Natural killer cell (primary cell): ENCODE results near the gene ARPIN. TPM values are rescaled to one million over a fixed set of nuclear protein-coding genes. Genes with fewer than 3 reads are reported as not detected.

Experiments
- ATAC-seq, 3 donors: fragments of 150-1000 bp in 2 of 3; fragments of 200-7000 bp in 1 of 3; cut with Tn5 transposase; 1 replicate in 1 of 3; 2 replicates in 2 of 3; pipeline ENCODE4 v1.10.0; 2021; ENCODE audit warnings: mild to moderate bottlenecking in 2 of 3, moderate library complexity in 2 of 3
- DNase-seq, 2 donors: peaks; one replicate each; pipeline versions ENCODE4 v3.0.0 to v3.0.0-alpha.2; 2013 to 2021; ENCODE audit warnings: mixed read lengths in 1 of 2
- H3K27ac ChIP-seq: one replicate; pipeline ENCODE4 v1.5.1; 2013; ENCODE audit warnings: mild to moderate bottlenecking, low read length
- H3K27me3 ChIP-seq: one replicate; pipeline ENCODE4 v1.6.1; 2013; ENCODE audit warnings: low read length; ENCODE audit not compliant: control insufficient read depth, insufficient read depth
- H3K36me3 ChIP-seq: one replicate; pipeline ENCODE4 v1.6.1; 2013; ENCODE audit warnings: low read length; ENCODE audit not compliant: control insufficient read depth, insufficient read depth
- H3K4me1 ChIP-seq: one replicate; pipeline ENCODE4 v1.6.1; 2013; ENCODE audit warnings: low read length; ENCODE audit not compliant: control insufficient read depth, insufficient read depth
- H3K4me3 ChIP-seq: one replicate; pipeline ENCODE4 v1.5.1; 2013; ENCODE audit warnings: low read length
- H3K9me3 ChIP-seq: one replicate; pipeline ENCODE4 v1.6.1; 2013; ENCODE audit warnings: low read length; ENCODE audit not compliant: control insufficient read depth, insufficient read depth
- H3K27ac Mint-ChIP-seq, 2 donors: one replicate each; pipeline ENCODE4 v1.8.0; 2022; ENCODE audit warnings: mild to moderate bottlenecking in 2 of 2, mixed read lengths in 2 of 2, moderate library complexity in 1 of 2
- H3K27me3 Mint-ChIP-seq, 2 donors: one replicate each; pipeline ENCODE4 v1.8.0; 2022; ENCODE audit warnings: low read depth in 2 of 2, mixed read lengths in 2 of 2
- H3K36me3 Mint-ChIP-seq: one replicate; pipeline ENCODE4 v1.8.0; 2022; ENCODE audit warnings: mixed read lengths
- H3K4me1 Mint-ChIP-seq, 2 donors: one replicate each; pipeline ENCODE4 v1.8.0; 2022; ENCODE audit warnings: mixed read lengths in 2 of 2
- H3K4me3 Mint-ChIP-seq: one replicate; pipeline ENCODE4 v1.8.0; 2022; ENCODE audit warnings: mild to moderate bottlenecking, moderate library complexity, mixed read lengths
- H3K9me3 Mint-ChIP-seq, 2 donors: one replicate each; pipeline ENCODE4 v1.8.0; 2022; ENCODE audit warnings: mixed read lengths in 2 of 2
- WGBS: methylation state at CpG from one replicate; pipeline ENCODE4 v1.1.7; 2013; ENCODE audit warnings: missing lambda C conversion rate; ENCODE audit not compliant: insufficient coverage; 5-methylcytosine and 5-hydroxymethylcytosine counted together
- intact Hi-C: fragments of 100-400 bp; cut with micrococcal nuclease; formaldehyde crosslinking; loops from one replicate; pipeline ENCODE4 v1.14.2; 2022
- total RNA-seq, 4 donors: library from RNA; stranded (reverse); fragments of 120-200 nt in 1 of 4; gene quantifications; one replicate each; pipeline versions ENCODE4 v1.2.3 to v1.2.4, GENCODE V29; 2013 to 2022
- TF ChIP-seq, protein P1 (sequence below): fragments of 200-600 bp; IDR thresholded peaks from one replicate; pipeline ENCODE4 v1.8.0; 2022; ENCODE audit warnings: antibody characterized with exemption

The ARPIN gene
- total RNA-seq, 3 donors from 2014 or later (not counting 1 experiment from before 2014, with no cell fraction given): 0.23 to 5.5 (median 0.38) TPM

DNA sequence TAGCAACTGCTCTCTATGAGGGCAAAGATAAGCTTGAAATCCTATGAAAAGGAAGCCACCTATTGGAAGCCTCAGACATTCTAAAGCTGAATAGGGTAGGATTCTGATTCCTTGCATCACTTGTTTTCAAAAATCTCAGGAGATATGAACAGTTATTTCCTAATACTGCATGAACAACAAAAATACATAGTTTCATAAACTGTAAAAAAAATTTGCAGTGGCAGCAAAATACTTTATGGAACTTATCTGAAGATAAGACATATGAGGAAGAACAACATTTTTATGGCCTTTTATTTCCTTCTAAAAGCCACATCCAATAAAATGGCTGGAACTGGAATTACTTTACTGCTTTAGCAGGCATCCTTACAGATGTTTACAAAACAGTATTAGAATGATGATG lies 48.8 kb downstream of the ARPIN start:
- no peaks in the 10 kb centered on the region for H3K27me3 ChIP-seq
- peaks cover 0 to 5% of the 10 kb centered on the region in 2 donors for H3K4me1 Mint-ChIP-seq
- intact Hi-C loops: no loop called here

DNA sequence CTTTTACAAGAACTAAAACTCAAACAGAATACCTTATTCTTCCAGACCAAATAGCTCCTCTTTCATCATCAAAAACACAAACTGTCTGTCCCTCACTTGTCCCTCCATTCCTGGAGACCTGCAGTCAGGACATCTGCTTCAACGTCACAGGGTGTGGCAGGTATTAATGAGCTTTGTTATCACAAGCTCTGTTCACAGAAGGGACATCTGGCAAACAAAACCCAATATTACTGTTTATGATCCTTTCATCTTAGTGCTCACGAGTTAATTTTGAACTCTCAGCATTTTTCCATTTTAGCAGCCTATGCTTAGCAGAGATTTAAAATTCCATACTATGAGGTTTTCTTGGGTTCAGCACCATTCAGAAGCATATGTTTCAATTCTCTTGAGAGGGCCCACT lies 51.9 kb downstream of the ARPIN start:
- TF ChIP-seq, protein P1, sequence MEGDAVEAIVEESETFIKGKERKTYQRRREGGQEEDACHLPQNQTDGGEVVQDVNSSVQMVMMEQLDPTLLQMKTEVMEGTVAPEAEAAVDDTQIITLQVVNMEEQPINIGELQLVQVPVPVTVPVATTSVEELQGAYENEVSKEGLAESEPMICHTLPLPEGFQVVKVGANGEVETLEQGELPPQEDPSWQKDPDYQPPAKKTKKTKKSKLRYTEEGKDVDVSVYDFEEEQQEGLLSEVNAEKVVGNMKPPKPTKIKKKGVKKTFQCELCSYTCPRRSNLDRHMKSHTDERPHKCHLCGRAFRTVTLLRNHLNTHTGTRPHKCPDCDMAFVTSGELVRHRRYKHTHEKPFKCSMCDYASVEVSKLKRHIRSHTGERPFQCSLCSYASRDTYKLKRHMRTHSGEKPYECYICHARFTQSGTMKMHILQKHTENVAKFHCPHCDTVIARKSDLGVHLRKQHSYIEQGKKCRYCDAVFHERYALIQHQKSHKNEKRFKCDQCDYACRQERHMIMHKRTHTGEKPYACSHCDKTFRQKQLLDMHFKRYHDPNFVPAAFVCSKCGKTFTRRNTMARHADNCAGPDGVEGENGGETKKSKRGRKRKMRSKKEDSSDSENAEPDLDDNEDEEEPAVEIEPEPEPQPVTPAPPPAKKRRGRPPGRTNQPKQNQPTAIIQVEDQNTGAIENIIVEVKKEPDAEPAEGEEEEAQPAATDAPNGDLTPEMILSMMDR: no peak
- Histone ChIP-seq H3K27me3 (no peaks in the 10 kb centered on the region), H3K36me3 (peaks cover 16% of the 10 kb centered on the region), H3K4me3 (no peak overlapping the region), H3K4me1 (no peaks in the 10 kb centered on the region), H3K9me3 (no peaks in the 10 kb centered on the region), H3K27ac (no peak overlapping the region)
- ATAC-seq (no peak), DNase-seq (no peak)
- Mint-ChIP-seq H3K27me3 (no peaks in the 10 kb centered on the region), H3K9me3 (no peaks in the 10 kb centered on the region), H3K27ac (no peak overlapping the region), H3K4me1 (peaks cover 0 to 5% of the 10 kb centered on the region in 2 donors), H3K36me3 (no peaks in the 10 kb centered on the region), H3K4me3 (no peak overlapping the region)
- WGBS: 89% methylated on average over 2 of the region's 2 CpGs
- intact Hi-C loops: no loop called here

More for the DNA sequence above, 48.8 kb downstream of the ARPIN start:
- no peaks in the 10 kb centered on the region for H3K9me3 ChIP-seq
- H3K9me3 Mint-ChIP-seq: no peaks in the 10 kb centered on the region
- no peak for ATAC-seq
- no peak overlapping the region for H3K27ac Mint-ChIP-seq
- H3K36me3 ChIP-seq: peaks cover 16% of the 10 kb centered on the region
- no peak for DNase-seq
- H3K4me3 ChIP-seq: no peak overlapping the region
- H3K27me3 Mint-ChIP-seq: no peaks in the 10 kb centered on the region
- no peak overlapping the region for H3K4me3 Mint-ChIP-seq
- H3K27ac ChIP-seq: no peak overlapping the region
- TF ChIP-seq, protein P1: no peak
- no peaks in the 10 kb centered on the region for H3K4me1 ChIP-seq
- no peaks in the 10 kb centered on the region for H3K36me3 Mint-ChIP-seq

DNA sequence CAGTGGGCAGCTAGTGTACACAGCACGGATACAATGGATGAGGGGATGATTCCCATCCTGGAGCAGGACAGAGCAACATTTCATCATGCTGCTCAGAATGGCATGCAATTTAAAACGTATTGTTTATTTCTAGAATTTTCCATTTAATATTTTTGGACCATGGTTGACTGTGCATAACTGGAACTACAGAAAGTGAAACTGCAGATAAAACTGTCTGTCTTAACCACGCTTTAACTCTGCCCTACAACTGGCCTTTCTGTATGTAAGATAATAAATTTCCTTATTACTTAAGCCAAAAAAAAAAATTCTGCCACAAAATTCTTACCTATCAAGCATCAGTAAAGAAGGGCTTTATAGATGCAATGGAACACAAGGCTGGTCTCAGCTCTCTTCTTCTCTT lies 52.3 kb downstream of the ARPIN start:
- WGBS: 67% methylated on average over 2 of the region's 3 CpGs
- Mint-ChIP-seq H3K27ac (no peak overlapping the region), H3K4me1 (peaks cover 0 to 5% of the 10 kb centered on the region in 2 donors), H3K36me3 (no peaks in the 10 kb centered on the region), H3K4me3 (no peak overlapping the region), H3K27me3 (no peaks in the 10 kb centered on the region), H3K9me3 (no peaks in the 10 kb centered on the region)
- Histone ChIP-seq H3K27ac (no peak overlapping the region), H3K27me3 (no peaks in the 10 kb centered on the region), H3K4me3 (no peak overlapping the region), H3K36me3 (peaks cover 14% of the 10 kb centered on the region), H3K9me3 (no peaks in the 10 kb centered on the region), H3K4me1 (no peaks in the 10 kb centered on the region)
- TF ChIP-seq, protein P1: no peak
- DNase-seq (no peak), ATAC-seq (no peak)
- intact Hi-C loops: no loop called here

DNA sequence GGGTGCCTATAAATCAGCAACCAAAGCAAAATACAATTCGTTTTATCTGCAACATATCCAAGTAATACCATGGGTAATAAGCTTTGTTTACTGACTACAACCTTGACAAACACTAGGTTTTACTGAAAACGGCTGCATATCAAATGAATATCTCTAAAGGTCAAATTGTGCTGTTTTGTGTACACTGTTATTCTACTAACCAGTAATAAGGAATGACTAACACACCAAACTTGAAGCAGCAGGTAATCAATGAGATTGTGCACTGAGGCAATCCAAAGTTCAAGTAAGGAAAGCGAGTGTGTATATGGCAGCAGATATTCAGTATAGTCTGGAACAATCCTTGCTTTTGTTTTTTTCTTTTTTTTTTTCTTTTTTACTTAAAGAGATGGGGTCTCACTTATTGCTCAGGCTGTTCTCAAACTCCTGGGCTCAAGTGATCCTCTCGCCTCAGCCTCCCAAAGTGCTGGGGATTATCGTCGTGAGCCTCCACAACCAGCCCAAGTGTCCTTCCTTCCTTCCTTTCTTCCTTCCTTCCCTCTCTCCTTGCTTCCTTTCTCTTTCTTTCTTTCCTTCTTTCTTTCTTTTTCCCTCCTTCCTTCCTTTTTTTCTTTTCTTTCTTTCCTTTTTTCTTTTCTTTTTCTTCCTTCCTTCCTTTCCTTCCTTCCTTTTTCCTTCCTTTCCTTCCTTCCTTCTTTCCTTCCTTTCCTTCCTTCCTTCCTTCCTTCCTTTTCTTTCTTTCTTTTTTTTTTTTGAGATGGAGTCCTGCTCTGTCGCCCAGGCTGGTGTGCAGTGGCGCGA lies 53.9 kb downstream of the ARPIN start:
- no peak overlapping the region for H3K4me3 ChIP-seq
- no peak overlapping the region for H3K27ac Mint-ChIP-seq
- H3K36me3 Mint-ChIP-seq: no peaks in the 10 kb centered on the region
- no peaks in the 10 kb centered on the region for H3K9me3 Mint-ChIP-seq
- no peaks in the 10 kb centered on the region for H3K4me1 ChIP-seq
- intact Hi-C loops: no loop called here
- no peak for DNase-seq
- H3K27me3 ChIP-seq: no peaks in the 10 kb centered on the region
- TF ChIP-seq, protein P1: no peak
- WGBS: 98% methylated on average over 6 of the region's 9 CpGs
- H3K27me3 Mint-ChIP-seq: no peaks in the 10 kb centered on the region
- H3K27ac ChIP-seq: no peak overlapping the region
- ATAC-seq: no peak
- H3K36me3 ChIP-seq: peaks cover 11% of the 10 kb centered on the region
- H3K4me1 Mint-ChIP-seq: peaks cover 0 to 5% of the 10 kb centered on the region in 2 donors
- H3K4me3 Mint-ChIP-seq: no peak overlapping the region
- H3K9me3 ChIP-seq: no peaks in the 10 kb centered on the region
